GM21367 (cell line): ENCODE results near the gene CFL1.
"Not testable (repeated sequence)": the region's sequence is repeated elsewhere in the genome, so short reads cannot be mapped to it uniquely, and the experiment has no call there.

Experiments
- ATAC-seq: cut with Tn5 transposase; IDR thresholded peaks from one replicate; pipeline ENCODE4 v1.9.1; 2021; ENCODE audit not compliant: unreplicated experiment

CFL1 gene

DNA sequence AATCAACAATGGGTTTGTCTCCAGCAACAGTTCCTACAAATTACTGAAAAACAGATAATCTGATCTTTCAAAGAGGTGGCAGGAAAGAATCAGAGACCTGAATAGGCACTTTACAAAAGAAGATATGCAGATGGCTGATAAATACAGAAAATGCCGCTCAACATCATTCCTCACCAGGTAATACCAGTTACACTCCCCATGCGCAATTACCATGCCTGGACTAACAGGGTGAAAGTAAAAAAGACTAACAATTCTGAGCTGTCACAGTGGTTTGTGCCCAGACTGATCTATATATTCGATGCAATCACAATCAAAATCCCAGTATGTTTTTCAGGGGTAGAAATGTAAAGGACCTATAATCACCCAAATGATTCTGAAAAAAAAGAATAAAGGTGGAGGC is 14.2 kb downstream of the CFL1 start:
- no peak for ATAC-seq

DNA sequence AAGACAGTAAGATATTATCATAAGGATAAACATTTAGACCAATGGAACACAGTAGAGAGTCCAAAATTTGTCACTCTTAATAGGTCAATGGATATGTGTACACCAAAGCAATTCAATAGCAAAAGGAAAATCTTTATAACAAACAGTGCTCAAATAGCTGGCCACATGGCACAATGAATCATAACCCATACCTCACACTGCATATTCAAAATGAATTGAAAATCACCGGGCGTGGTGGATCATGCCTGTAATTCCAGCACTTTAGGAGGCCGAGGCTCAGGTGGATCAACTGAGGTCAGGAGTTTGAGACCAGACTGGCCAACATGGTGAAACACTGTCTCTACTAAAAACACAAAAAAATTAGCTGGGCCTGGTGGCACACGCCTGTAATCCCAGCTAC is 15.8 kb downstream of the CFL1 start:
- no peak for ATAC-seq

DNA sequence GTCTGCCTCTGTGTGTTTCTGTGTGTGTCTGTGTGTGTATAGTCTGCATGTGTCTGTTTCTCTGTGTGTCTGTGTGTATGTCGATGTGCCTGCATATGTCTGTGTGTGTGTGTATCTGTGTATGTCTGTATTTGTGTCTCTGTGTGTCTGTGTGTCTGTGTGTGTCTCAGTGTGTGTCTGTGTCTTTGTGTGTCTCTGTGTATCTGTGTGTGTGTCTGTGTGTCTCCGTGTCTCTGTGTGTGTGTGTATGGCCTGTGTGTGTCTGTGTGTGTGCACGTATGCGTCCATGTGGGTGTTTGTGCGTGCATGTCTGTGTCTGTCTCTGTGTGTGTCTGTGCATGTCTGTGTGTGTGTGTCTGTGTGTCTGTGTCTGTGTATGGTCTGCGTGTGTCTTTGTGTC is 23.8 kb downstream of the CFL1 start:
- ATAC-seq = no peak

DNA sequence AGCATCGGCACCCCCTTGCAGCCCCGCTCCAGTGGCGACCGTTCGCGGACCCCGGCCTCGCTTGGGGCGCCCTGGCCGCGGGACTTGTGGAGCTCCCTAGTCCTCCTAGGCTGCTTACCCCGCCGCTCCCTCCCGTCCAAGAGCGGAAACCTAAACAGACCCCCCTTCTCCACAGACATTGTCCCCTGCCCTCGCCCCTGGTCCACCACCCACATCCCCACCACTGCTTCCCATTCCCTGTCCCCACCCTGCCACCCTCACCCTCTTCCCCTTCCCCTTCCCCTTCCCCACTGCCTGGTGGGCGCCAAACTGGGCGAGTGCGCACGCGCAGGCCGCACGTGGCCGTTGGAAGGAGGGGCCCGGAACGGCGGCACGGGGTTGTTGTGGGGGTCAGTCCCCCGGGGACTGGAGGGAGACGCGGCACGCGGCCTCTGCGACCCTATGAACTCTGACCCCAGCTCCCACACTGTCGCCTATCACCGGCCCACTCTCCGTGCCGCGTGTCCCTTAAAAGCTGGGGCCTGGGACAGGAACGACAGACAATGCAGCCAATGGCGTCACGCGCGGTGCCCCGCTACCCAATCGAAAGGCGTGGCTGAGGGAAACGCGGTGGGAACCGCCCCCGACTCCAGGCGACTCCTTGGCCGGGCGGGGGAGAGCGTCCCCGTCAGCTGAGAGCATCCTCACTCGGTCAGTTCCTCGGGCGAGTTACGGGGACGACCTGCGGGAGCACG is 24.5 kb downstream of the CFL1 start, which contains the start of gene SNX32:
TSS of gene SNX32 (plus strand) at position 667 of the 734 bp plus-strand sequence. CDS start 103 bp downstream, outside the sequence.
- no peak for ATAC-seq

DNA sequence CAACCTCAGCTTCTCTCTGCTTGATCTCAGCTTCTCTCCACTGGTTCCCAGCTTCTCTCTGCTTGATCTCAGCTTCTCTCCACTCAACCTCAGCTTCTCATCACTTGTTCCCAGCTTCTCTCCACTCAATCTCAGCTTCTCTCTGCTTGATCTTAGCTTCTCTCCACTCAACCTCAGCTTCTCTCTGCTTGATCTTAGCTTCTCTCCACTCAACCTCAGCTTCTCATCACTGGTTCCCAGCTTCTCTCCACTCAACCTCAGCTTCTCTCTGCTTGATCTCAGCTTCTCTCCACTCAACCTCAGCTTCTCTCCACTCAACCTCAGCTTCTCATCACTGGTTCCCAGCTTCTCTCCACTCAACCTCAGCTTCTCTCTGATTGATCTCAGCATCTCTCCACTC is 25.7 kb downstream of the CFL1 start:
- ATAC-seq = not testable (repeated sequence)

DNA sequence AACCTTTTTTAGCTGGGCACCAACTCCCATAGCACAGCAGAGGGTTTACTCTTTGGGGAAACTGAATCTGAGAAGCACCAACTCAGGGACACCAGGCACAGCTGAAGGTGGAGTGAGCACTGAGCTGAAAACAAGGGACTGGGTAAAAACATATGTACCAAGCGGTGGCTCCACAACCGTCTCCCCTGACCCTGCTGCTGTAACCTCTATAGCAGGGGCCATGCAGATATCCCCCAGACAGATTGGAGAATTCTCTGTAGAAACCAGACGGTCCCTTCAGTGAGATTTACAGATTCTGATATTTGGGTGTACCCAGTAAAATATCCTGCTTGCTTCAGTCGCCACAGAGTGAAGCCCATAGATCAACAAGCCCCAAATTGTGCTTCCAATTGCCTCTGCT is 28.5 kb downstream of the CFL1 start:
- no peak for ATAC-seq

DNA sequence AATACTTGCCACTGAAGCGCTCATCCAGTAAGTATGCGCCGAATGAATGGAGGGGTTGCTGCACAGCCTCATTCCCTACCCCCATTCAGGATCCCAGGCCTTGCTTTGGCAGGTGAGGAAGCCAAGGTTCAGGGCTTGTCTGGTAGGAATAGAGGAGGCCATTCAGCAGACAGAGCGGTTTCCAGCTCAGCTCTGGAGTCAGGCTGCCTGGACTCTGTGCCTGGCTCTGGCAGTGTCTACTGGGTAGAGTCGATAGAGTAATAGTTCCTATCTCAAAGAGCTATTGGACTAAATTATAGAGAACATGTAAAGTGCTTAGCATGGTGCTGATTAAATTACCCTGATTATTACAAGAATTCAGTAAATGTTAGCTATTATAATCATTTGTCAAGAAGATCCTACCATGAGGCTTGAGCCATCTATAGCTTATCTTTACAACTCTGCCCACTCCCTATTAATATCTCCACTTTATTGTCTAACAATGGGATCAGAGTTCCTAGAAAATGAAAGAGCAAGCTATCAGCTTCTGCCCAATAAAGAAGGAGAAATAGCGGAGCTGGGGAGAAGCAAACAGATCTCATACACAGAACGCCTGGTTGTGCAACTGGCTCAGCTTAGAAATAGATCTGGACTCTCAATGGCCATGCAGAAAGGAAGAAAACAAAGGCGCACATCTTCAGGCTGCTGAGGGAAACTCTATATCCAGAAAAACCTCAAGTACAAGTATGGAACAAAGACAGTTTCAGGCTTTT is 30.8 kb downstream of the CFL1 start:
- ATAC-seq = no peak

DNA sequence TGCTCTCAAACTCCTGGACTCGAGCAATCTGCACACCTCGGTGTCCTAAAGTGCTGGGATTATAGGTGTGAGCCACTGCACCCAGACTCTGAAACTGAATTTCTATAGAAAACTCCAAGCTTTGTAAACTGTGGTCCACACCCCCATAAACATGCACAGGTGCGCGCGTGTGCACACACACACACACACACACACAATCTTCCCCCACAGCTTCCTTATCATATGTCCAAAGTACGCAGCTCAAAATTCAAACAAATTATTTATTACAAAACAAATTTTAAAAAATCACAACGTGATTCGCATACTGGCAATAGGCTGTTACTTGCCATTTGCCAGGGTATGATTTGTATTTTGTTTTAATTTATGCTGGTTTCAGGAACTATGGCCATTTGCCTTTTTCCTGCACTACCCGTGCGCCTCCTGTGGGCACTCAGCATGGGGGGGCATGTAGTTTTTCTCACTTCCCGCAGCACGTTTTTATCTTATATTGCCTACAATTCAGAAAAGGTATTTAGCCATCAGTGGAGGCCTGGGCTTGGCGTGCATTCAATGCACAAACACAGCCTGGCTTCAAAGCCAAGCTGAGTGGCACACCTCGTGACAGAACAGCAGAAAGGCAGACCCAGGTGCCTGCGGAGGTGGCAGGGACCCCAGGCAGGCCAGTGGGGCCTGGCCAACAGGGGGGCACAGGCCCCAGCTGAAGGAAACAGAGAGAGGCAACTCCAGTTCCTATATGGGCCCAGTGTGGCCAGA is 35.0 kb downstream of the CFL1 start:
- no peak for ATAC-seq

DNA sequence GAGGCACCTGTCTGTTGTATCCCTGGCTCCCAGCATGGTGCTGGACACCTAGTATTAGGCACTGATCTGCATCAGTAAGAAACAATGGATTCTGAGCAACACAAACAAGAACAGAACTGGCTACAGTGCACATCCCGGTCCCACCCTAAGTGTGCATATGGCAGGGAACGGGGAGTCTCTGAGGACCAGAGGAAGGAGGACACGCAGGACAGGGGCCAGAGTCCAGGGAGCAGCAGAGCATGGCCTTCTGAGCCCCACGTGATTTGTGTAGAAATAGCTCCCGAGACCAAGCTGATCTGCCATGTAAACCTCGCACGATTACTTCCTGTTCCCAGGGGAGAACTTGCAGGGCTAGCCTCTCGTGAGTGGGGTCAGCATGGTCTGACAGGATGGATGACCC is 36.9 kb downstream of the CFL1 start:
- ATAC-seq = no peak

DNA sequence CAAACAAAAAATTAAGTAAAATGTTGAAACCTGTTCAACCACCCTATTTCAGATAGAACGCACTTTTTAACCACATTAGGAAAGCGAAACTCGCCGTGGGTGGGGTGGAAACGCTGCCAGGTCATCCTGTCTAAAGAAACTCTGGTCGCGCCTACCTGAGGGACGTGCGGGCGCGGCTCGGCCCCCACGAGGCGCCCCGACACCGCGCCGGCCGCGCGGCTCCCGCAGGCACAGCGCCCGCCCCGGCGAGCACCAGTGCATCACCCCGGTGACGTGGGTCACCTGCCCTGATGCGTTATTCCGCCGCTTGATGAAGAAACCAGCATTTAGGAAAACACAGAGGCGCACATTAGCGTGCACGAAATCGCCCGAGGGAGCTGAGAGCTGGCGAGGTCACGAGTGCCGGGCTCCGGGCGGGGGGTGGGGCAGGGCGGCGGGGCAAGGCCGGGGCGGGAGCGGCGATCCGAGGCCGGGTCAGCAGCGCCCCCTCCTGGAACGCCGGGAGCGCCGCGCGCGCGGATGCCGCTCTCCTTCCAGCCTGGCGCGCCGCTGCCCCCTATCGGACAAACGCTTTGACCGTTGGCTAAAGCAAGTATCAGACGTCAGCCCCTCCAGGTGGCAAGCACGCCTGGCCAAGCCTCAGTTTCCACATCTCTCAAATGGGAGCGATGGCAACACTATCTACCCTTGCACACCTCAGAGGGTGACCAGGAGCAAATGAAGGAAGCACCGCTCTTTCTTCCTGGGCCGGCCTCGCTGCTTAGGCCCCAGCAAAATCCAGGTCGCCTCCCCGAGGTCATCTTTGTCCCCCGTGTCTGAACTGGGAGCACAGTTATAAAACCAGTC is 39.9 kb downstream of the CFL1 start:
- ATAC-seq = peak; percentile 67

DNA sequence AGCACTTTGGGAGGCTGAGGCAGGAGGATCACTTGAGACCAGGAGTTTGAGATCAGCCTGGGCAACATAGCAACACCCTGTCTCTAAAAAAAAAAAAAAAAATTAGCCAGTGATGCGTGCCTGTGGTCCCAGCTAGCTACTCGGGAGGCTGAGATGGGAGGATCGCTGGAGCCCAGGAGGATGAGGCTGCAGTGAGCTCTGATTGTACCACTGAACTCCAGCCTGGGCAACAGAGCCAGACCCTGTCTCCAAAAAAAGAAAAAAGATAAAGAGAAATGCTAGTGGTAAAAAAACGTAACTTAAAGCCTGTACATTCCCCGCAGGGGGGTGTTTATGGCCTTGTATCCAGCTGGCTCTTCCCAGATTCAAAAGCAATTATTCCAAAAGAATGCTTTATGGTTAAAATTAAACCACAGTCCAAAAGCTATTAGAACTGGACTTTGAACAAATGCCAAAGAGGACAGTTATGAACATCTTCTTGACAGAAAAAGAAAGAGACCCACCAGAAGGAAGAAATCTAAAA is 40.6 kb downstream of the CFL1 start:
- no peak for ATAC-seq

DNA sequence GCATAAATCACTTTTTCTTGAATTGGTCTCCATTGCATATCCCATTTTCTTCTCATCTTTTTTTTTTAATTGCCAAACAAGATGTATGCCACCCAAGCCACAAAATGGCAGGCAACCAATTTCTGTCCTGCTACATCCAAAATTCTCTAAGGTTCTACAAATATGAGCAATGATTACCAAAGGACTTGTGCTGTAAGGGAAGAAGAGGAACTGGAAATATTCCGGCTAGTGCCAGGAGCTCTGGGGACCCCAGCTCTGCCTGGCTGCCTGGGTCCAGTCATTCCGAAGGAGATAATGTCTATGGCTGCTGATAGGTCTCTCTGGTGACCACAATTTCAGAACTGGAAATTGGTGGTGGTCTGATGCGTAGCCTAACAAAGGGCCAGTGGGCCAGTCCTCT is 41.3 kb downstream of the CFL1 start:
- ATAC-seq = no peak

DNA sequence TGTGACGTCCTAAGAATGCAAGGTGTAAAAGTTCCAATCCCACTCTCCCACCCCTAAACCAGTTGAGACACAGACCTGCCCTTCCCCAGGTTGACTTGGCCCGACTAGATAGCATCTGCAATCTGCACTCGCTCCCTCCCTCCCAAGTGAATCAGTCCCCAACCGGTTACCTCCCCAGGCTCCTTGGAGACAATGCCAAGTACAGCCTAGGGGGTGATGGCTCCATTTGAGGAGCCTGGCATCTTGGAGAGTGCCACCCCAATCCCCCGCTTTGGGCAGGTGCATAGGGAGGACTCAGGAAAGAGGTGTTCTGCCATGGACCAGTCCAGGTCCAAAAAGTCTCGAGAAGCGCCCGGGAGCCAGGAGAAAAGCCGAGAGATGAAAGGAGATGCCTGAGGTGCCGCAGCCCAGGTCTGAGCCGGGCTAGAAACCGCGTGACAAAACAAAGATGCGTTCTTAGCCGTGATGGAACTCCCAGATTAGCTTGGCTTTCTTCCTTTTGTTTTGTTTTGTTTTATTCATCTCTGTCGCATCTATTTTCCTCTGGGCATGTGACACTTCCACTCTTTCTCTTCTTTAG is 42.9 kb downstream of the CFL1 start:
- no peak for ATAC-seq

DNA sequence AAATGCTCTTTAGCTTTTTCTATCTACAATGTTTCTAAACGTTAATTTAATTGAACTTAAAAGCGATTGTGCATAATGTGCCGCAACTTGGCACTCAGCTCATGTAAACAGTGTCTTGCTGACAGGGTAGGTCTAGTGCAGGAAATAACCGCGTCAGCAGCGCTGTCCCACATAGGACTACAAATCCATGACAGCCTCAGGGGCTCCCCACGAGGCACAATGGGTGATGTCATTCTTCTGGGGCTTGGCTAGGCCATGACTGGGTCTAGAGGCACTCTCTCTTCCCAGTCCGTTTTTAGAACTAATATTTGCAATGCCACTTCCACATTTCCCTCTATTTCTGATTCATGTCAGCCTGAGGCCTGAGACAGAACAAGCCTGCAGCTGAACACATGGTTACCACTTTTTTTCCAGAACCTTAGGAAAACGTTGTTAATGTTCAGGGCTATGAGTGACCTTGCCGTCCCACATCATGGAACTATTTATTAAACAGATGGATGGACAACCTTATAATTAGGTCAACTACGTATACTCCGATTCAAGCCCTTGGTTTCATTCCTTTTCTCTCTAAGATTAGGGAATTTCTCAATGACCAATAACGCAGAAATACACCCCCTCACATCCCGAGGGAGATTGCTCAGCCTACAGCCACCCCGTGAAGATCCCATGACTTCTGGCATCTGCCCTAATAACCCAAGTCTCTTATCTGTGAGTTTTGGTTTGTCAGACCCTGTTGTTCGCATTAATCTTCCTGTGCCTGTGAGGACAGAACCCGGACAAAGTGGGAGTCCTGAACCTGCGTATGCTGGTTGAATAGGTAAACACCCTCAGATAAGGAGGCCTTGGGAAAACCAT is 43.6 kb downstream of the CFL1 start:
- ATAC-seq = no peak

DNA sequence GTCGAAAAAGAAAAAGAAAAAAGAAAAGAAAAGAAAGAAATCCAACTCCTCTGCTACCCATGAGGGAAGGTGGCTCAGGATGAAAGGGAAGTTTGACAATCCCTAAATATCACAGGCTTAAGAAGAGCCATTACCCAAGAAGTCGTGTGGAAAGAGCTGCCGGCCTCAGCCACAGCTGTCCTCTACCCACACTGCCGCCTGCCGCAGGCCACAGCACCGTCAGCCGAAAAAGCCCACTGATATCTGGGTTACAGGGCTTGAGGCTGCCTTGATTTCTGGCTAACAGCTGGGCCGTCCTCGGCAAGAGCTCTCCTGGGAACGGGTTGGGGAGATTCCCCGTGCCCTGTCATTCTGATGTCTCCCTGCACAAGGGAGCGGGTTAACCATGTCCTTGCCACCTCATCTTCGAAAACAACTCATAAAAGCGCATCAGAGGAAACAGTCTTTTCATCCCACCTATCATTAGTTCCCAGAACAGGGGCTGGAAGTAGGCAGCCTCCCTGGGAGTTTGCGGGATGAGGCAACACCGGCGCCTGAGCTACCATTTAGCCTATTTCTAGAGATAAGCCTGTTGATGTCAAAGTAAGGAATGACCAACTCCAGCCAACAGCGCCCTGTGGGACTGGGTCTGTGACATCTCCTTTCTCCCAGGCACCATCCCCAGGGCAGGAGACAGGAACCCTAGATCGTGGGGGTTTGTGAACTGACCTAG is 46.1 kb downstream of the CFL1 start:
- ATAC-seq = no peak

DNA sequence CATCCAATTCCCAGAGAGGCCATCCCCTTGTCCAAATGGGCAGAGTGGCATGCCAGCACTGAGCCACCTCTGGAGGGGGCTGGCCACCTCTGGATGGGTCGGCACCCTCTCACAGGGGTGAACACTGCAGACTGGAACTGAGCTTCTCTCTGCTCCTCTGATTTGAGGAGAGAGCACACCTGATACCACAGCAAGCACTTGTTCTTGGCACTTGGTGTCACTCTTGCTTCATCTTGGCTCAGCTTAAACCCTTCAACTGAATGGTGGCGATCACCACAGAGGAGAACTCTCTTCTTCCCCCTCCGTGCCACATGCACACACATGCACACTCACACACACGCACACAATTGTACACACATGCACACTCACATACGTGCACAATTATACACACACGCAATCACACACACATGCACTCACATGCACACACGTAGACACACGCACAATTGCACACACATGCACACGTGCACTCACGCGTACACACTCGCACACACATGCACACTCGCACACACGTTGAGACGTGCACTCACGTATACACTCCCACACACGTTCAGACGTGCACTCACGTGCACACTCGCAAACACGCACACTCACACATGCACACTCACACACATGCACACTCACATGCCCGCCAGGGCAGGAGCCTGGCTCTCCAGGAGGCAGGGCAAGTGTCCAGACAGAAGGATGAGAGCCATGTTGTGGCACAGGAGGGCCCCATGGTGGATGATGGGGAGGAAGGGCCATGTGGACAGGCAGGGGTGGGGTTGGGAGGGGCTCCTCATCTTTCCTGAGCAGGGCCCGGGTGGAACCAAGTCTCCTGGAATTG is 47.7 kb downstream of the CFL1 start:
- no peak for ATAC-seq

DNA sequence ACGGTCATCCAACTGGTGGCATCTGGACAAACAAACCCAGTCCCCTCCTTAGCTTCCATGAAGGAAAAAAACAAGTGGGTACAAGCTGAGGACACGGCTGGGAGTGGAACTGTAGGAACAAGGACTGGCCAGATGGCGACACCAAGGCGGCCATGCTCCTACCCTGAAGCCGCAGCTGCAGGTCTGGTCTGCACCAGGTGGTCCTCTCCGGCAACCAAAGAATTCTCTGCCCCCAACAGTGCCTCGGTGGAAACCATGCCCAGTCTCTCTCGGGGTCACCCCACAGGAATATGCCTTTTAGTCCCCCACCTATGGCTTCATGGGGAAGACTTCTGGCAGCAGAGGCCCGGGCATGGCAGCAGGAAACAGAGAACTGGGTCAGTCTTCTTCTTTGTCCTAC is 48.5 kb downstream of the CFL1 start:
- ATAC-seq = no peak
